SK-N-DZ (cell line): ENCODE measurements around the gene ADGRL3.
"Not testable (repeated sequence)": the region's sequence is repeated elsewhere in the genome, so short reads cannot be mapped to it uniquely, and the experiment has no call there.

ENCODE experiments used
- DNase-seq: peaks from one replicate; pipeline ENCODE4 v3.0.0-alpha.2; 2015; ENCODE audit warnings: low spot score

ADGRL3 gene

DNA sequence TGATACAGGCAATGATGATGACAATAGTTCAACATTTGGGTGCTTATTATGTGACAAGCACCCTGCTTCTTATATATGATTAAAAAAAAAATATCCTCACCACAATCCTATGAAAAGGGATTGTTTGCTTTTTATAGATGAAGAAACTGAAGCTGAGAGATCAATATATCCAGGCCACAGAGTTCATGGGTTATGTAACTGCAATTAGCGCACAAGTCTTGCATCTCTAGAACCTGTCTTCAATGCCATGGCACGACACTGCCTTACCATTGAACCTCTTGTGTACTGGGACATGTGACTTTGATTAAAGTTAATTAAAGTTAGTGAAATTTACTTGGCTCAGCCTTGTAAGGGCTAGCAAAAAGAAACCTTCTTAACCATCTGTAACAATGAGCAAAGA is 599.7 kb downstream of the ADGRL3 start:
- DNase-seq = no peak

DNA sequence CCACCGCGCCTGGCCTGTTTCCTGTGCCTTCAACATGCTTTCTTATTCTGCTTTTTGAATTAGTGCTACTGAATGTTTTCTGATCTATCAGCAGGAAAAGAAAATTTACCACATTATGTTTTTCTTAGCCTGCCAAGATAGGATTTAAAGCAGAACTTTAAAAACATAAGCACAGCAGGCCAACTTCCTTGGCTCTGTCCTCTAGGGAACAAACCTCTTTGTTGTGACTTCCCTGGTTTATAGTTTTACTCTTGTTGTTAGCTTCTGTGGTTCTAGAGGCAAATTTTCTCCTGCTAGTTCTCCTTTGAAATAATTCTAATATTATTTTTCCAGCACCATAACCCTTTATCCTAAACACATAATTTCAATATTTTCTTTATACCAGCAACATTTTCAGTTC is 605.1 kb downstream of the ADGRL3 start:
- no peak for DNase-seq

DNA sequence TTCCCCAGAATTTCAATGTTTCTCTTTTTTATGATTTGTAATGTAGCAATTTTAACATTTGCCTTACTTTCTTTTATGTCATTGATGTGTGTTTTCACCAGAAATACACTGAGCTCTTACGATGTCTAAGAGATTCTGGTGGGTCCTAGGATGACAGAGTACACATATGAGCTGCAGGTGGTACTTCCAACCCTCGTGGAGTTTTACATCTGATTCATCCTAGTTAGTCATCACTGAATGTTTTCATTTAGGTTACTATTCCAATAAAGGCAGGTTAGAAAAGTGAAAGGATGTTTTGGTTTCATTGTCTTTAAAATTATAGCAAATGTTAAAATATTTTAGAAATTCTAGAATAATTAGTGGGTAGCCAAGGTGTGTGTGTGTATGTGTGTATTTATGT is 605.9 kb downstream of the ADGRL3 start:
- DNase-seq = no peak

DNA sequence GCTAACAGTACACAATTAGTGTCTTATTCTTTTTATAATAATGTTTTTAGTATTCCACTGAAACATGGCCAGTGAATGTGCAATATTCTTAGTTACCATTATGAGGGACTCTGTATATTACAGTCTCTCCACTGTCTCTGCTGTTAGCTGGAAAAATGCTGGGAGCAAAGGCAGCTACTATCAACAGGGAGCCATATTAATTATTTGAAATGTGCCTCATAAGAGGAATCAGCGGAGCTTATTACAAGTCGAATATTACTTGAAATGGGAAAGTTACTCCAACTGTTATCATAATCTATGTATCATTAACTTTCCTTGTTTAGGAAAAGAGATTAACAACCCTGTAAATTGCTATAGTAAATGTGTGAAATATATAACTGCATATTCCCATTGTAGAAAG is 612.0 kb downstream of the ADGRL3 start:
- DNase-seq = no peak

DNA sequence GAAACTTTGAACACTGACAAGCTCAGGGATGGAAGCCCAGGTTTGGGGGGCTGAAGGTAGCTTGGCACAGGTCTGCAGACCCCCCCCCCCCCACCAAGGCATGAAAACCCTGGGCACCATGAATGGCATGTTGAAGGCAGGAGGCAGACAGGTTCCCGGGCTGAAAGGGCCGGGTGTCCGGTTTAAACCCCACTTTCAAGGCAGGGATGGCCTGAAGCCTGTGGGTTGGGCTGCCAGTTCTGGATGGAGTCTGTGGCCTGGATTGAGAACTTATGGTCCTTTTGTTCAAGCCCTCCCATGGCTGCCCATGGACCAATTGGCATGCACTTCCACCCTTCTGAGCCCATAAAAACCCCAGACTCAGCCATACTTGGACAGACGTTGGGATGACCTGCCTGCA is 616.9 kb downstream of the ADGRL3 start:
- DNase-seq = no peak

DNA sequence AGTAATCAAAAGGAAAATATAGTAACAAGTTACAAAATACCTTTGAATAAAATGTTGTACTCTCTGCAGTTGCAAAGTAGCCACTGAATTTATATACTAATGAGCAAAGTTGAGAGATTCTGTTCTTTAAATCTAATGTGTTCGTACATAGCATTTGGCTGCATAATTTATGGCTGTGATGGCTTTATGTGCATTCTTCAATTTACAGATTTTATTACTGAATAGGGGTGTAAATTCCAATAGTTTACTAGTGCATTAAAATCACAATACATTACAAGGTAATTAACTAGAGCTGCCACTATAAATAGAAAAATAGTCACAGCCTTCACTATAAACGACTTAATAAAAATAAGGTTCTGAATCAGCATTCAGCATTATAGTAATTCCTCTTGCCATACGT is 620.0 kb downstream of the ADGRL3 start:
- no peak for DNase-seq

DNA sequence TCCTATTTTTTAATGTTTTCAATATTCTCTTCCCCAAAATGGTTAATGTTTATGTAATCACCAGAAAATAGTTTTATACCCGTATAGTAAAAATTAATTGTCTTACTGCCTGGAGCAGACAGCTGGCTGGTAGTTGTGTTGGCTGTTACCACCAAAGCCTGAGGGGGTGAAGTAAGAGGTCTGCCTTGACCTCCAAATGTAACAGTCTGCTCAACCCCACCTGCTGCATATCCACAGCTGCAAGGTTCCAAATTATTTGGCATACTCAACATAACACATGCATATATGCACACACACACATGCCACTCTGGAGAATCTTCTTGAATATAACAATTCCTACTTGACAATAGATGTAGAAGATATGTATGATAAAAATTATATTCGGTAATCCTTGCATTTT is 624.3 kb downstream of the ADGRL3 start:
- no peak for DNase-seq

DNA sequence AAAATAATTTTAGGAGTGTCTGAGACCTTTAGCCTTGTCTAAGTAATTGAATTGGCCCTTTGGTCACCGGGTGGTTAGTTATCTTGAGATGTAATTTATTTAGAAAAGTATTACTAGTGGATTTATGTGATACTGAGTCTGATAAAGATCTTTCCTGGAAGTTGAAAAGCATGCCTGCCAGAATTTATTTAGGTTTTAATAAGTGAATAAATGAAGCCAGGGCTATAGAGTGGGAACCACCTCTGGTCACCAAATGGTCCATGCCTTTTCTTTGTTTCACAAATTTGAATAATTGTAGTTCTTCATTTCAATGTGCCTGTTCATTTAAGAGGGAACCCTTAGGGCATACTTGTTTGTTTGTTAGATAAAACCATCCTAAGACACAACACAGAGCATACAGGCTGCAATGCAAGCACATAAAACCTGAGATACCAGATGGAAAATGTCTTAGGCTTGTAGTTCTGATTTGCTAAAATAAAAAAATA is 627.8 kb downstream of the ADGRL3 start:
- peak; percentile 77 for DNase-seq

DNA sequence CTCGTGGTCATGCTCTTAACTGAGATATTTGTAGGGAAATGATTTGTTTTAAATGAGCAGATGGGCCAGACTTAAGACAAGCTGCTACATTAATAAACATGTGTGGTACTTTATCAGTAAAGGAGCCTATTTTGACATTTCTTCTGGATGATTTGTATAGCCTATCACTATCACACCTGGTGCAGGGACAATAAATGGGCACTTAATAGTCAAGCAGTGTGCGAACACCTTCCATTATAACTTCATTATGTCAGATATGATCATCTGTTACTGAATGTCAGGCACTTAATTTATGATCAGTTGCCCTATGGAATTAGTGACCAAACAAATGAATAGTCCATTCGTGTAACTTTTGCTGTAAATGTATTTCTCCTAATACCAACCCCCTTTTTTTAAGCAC is 628.8 kb downstream of the ADGRL3 start:
- DNase-seq = peak; percentile 54

DNA sequence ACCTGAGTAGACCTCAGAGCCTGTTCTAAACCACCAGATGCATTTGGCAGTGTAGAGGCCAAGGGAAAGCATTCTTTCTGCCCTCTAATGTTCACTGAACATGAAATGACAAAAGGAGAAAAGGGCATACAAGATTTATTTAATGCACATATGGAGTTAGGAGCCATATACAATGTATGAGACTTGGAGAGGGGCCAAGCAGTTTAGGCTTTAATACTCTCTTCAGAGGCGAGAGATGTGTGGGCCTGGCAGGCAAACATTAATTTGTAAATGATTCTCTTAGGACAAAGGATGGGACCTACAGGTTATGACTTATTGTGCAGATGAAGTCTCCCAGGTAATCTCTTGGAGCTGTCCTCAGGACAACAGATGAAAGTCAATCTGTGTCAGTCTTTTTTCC is 631.9 kb downstream of the ADGRL3 start:
- no peak for DNase-seq

DNA sequence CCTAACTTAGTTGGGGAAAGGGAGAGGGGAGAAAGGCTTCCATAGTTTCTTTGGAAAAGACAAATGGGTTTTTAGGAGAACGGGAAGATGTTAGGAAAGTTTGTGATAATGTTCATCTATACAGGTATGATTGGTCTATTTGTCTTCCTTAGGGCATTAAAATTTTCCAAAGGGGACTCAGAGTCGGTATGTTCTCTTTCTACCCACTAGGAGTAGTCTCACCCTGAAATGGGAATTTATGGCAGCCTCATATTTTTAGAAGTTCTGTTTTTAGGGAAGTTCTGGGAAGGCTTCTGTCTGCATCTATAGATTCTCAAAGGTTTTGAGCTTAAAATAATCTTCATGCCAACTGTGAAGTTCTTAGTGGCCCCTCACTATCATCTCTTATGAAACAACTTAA is 637.3 kb downstream of the ADGRL3 start:
- no peak for DNase-seq

DNA sequence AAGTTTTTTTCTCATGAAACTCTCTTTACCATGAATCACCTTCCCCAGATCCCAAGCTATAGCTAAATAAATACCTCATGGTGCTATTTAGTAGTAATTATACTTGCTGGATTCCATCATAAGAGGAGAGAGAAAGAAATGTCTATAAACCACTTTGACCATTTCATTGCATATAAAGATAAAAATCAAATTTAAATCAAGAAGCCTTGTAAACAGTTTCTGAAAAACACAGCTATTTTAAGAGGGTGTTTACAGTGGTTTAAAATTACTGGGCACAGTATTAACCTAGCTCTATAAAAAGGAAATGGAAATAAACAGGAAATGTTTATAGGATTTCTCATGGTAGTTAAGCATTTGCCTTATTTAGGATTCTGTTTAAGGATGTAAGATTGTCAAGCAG is 637.9 kb downstream of the ADGRL3 start:
- no peak for DNase-seq

DNA sequence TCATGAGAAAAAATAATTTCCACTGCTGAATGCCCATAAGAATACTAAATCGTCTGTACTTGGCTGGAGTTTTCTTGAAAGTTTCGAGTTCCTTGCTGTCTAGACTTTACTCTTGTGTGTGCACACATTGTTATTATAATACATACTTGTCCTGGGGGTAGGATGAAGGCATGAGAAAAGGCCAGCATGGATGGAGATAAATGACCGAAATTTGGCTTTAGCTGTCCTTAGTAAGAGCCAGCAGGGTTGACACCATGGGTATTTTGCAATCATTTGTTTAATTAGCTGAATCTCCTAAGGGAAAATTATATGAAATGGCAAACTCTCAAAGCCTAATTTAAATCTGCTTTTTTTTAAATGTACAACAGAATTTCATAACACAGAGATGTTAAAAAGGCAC is 641.6 kb downstream of the ADGRL3 start:
- DNase-seq = no peak

DNA sequence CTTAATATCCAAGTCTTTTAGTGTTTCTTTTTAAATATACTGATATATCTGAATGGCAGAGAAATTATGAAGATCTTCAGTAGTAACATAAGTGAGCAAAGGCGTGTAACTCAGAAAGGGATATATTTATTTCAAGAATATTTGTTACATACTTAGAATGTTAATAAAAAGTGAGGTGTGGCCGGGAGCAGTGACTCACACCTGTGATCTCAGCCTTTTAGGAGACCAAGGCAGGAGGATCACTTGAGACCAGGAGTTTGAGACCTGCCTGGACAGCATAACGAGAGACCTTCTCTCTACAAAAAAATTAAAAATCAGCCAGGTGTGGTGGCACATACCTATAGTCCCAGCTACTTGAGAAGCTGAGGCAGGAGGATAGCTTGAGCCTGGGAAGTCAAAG is 651.0 kb downstream of the ADGRL3 start:
- DNase-seq = no peak

DNA sequence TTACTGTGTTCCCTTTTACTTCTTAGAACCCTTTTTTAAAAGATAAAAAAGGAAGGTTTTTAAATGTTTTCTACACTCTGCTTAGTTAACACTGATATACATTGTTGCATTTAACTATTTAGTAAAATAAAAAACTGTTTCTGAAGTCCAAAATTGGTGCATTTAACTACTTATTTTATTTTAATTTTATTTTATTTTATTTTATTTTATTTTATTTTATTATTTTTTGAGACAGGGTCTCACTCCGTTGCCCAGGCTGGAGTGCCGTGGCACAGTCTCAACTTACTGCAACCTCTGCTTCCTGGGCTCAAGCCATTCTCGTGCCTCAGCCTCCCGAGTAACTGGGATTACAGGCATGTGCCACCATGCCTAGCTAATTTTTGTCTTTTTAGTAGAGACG is 652.0 kb downstream of the ADGRL3 start:
- DNase-seq = not testable (repeated sequence)

DNA sequence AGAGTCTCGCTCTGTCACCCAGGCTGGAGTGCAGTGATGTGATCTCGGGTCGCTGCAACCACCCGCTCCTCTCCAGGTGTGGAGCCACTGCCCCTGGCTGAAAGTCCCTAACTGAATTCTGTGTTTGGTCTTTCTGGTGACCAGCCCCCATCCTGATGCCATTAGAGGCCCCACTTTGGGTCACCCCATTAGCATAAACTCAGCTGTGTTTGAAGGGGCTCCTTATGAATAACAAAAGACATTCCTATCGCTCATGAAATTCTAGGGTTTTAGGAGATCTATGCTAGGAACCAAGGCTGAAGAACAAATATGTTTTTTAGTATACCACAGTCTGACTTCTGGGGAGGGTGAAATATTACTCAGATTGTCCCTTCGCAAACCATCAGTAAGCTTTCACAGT is 652.9 kb downstream of the ADGRL3 start:
- DNase-seq = no peak

DNA sequence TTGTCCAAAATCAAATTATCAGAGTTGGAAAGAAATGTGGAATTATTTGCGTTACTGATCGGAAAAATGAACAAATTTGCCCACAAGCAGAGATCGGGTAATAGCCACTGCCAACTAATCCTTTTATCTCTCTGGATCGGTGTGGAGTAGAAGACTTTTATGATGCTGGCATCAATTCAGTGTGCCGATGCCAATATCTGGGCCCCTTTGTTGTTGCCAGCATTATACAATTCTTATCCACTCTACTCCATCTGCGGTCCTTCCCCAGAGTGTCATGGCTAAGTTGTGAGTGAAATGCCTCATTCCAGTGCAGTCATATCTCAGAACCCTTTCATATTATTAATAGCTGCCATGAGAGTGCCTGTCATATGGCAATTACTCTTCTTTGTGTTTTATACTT is 660.2 kb downstream of the ADGRL3 start:
- DNase-seq = no peak

DNA sequence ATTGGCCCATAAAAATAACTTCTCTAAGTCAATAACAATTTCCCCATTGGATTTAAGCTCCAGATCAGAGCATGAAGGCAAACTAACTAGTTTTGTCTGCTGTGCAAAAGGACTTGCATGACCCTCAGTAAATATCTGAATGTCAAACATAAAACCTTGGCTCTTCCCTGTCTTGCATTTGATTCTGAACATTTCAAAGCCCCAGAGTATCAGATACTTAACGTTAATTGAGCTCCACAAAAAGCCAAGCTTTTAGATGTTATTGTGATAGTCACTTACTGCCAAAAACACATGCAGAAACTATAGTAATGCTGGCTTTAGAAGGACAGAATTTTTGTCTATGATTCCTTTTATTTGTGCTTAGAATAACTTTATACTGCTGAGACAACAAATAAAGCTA is 664.2 kb downstream of the ADGRL3 start:
- DNase-seq = no peak

DNA sequence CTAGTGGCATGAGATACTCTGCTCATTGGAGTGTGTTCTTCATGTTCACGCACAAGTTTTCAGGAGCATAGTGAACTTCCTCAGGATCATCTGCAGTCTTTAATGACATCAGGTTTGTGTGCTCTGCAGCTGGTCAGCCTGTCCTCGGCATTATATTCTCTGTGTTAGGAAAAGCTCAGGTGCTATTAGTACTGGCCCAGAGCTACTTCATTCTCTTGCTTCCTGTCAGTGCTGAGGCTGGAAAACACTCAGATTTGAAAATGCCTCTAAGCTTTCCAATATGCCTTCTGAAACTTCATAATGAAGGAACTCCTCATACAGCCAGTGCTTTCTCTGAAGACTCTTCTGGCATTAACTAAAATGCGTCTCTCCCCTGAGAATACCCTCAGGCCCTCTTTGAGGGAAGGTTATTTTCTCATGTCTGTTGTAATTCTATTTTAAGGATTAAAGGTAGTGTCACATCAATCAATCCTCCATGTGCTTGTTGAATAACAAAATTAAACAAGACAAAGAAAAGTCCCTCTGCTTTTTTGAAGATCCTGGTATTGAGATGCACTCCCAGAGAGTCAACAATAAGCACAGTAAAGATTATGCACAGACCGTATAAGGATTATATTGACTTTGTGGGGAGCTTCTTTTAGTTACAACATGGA is 666.4 kb downstream of the ADGRL3 start:
- DNase-seq = no peak

DNA sequence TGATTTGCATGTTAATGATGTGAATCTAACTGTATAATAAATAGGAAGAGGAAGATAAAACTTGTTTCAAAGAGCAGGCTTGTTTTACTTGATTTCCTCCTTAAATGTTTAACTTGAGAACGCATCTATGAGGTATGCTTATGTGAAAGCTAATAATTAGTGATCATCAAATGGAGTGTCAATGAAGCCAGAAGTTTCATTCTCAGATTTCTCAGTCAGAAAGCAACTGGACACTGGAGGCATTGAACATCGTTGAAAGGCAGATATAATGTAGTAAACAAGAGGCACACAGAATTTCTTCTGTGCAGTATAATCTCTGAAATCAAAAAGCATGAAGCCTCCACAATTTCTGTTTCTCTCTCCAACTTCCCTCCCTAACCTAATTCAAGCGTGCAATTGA is 672.9 kb downstream of the ADGRL3 start:
- no peak for DNase-seq

DNA sequence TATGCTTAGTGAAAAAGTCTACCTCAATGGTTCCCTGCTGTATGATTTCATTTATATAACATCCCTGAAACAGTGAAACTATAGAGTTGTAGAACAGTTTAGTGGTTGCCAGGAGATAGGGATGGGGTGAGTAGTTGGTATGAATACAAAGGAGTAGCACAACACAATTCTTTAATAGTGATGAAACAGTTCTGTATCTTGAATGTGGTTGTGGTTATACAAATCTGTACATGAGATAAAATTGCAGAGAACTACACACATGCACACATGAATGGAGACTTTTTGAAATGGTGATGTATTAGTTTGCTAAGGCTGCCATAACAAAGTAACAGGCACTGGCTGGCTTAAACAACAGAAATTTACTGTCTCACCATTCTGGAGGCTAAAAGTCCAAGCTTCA is 677.1 kb downstream of the ADGRL3 start:
- no peak for DNase-seq

DNA sequence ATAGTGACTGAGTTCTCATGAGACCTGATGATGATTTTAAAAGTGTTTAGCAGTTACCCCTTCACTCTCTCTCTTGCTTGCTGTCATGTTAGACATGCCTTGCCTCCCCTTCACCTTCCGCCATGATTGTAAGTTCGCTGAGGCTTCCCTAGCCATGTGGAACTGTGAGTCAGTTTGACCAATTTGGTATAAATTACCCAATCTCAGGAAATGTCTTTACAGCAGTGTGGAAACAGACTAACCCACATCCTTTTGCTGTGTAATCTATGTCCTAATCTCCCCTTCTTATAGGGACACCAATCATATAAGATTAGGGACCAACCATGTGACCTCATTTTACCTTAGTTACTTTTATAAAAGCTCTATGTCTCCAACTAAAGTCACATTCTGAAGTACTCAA is 677.8 kb downstream of the ADGRL3 start:
- DNase-seq = no peak

DNA sequence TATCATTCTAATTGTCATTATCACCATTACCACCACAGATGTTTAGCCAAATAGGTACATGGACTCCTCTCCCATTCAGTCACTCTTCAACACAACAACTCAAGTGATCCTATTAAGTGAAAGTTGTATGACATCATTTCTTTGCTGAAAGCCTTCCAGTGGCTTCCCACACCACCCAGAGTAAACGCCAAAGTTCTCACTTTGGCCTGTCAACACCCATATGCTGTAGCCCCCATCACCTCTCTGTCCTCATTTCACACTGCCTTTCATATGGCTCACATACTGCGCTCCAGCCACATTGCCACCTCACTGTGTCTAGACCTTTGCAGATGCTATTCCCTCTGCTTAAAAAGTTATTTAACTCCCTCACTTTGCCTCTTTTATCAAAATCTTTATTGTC is 682.3 kb downstream of the ADGRL3 start:
- no peak for DNase-seq

DNA sequence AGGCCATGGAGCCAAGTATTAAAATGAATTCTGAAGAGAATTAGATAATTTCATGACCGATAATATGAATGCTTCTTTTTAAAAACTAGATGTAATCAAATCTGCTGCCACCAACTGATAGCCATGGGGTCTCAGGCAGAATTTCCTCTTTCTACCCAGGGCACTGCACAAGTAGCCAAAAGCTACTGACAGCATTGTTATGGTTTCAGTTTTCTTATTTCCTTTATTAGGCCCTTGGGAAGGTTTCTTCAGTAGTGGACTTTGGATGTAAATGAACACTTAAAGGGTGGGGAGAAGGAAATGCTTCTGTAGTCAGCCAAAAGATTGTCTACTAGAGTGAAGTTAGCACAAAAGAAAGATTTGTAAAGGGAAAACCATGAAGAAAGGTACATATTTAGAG is 686.0 kb downstream of the ADGRL3 start:
- no peak for DNase-seq
